ENCODE measurements around the gene EFCAB14. TPM values are rescaled to one million over a fixed set of nuclear protein-coding genes. Genes with fewer than 3 reads are reported as not detected.
A peak's percentile ranks its signal among the peaks of the same experiment; 100 is the strongest.

EFCAB14 gene
- total and polyA plus RNA-seq, 7 donors, result 36.9 to 72.0 (median 63.1) TPM

GRCh38 chr1:46684670-46685069 is 34.2 kb downstream of the EFCAB14 start:
- Histone ChIP-seq H3K4me1 (peaks cover 0 to 37% (median 16%) of the 10 kb centered on the region in 4 donors), H3K36me3 (peaks cover 9 to 86% (median 36%) of the 10 kb centered on the region in 4 donors), H3K27me3 (no peaks in the 10 kb centered on the region), H3K27ac (no peak overlapping the region), H3K9me3 (no peaks in the 10 kb centered on the region), H3K4me3 (no peak overlapping the region)
- TF ChIP-seq EP300 (IDR thresholded peaks at IDR 0.05) (no peak), CTCF (IDR thresholded peaks at IDR 0.05) (no peak), POLR2A (IDR thresholded peaks at IDR 0.05) (no peak), POLR2AphosphoS5 (IDR thresholded peaks at IDR 0.05) (no peak)
- 94 to 96% methylated on average over 2 of the region's 2 CpGs for WGBS, 2 donors
- DNase-seq, result no peak
- intact Hi-C loops (cut with DNase I), result no loop called here

GRCh38 chr1:46682064-46682463 is 36.9 kb downstream of the EFCAB14 start:
- no peak for DNase-seq
- Histone ChIP-seq H3K4me3 (no peak overlapping the region), H3K9me3 (no peaks in the 10 kb centered on the region), H3K27me3 (no peaks in the 10 kb centered on the region), H3K4me1 (peaks cover 0 to 22% (median 5%) of the 10 kb centered on the region in 4 donors), H3K27ac (peak overlapping the region in 1 of 4 donors; percentile 20), H3K36me3 (peaks cover 9 to 93% (median 35%) of the 10 kb centered on the region in 4 donors)
- intact Hi-C loops (cut with DNase I), result no loop called here
- WGBS, 2 donors, result 19 to 81% methylated on average over 1 of the region's 1 CpG
- no peak for TF ChIP-seq EP300 (IDR thresholded peaks at IDR 0.05)
- TF ChIP-seq POLR2AphosphoS5 (IDR thresholded peaks at IDR 0.05), result no peak
- TF ChIP-seq CTCF (IDR thresholded peaks at IDR 0.05), result no peak
- no peak for TF ChIP-seq POLR2A (IDR thresholded peaks at IDR 0.05)

GRCh38 chr1:46681333-46682034 is 37.4 kb downstream of the EFCAB14 start:
- intact Hi-C loops (cut with DNase I), result no loop called here
- peaks cover 9 to 97% (median 38%) of the 10 kb centered on the region in 4 donors for H3K36me3 ChIP-seq
- H3K9me3 ChIP-seq, result no peaks in the 10 kb centered on the region
- peaks cover 0 to 16% (median 2%) of the 10 kb centered on the region in 4 donors for H3K4me1 ChIP-seq
- no peaks in the 10 kb centered on the region for H3K27me3 ChIP-seq
- TF ChIP-seq POLR2AphosphoS5 (IDR thresholded peaks at IDR 0.05) (no peak), EP300 (IDR thresholded peaks at IDR 0.05) (no peak), POLR2A (IDR thresholded peaks at IDR 0.05) (no peak), CTCF (IDR thresholded peaks at IDR 0.05) (no peak)
- peak overlapping the region in 2 of 4 donors; percentile 20 to 22 for H3K27ac ChIP-seq
- DNase-seq, result no peak
- WGBS, 2 donors, result 47 to 66% methylated on average over 1 of the region's 1 CpG
- no peak overlapping the region for H3K4me3 ChIP-seq

- Histone ChIP-seq H3K27me3 (no peaks in the 10 kb centered on the region), H3K9me3 (no peaks in the 10 kb centered on the region), H3K4me1 (peaks cover 0 to 12% (median 0%) of the 10 kb centered on the region in 4 donors), H3K36me3 (peaks cover 9 to 96% (median 44%) of the 10 kb centered on the region in 4 donors), H3K27ac (no peak overlapping the region), H3K4me3 (no peak overlapping the region)
- no peak for DNase-seq
- WGBS, 2 donors, result 94 to 96% methylated on average over 6 of the region's 6 CpGs
- intact Hi-C loops (cut with DNase I), result no loop called here
- TF ChIP-seq CTCF (IDR thresholded peaks at IDR 0.05), result no peak
- TF ChIP-seq POLR2A (IDR thresholded peaks at IDR 0.05), result no peak
- TF ChIP-seq POLR2AphosphoS5 (IDR thresholded peaks at IDR 0.05), result no peak
- no peak for TF ChIP-seq EP300 (IDR thresholded peaks at IDR 0.05)
Observed at GRCh38 chr1:46679789-46680573, 38.9 kb downstream of the EFCAB14 start.

Measured in sigmoid colon (tissue), 7 donors.